Skeletal muscle cell (primary cell): ENCODE data around the gene BMX.

Source experiments
- DNase-seq: peaks from one replicate; pipeline ENCODE4 v3.0.0-alpha.2; 2010; ENCODE audit warnings: low read depth
- H3K4me3 ChIP-seq: 2 replicates; pipeline ENCODE4 v1.5.1; 2011; ENCODE audit warnings: low read depth, mild to moderate bottlenecking, control low read depth, low read length, moderate library complexity

Gene BMX

DNA sequence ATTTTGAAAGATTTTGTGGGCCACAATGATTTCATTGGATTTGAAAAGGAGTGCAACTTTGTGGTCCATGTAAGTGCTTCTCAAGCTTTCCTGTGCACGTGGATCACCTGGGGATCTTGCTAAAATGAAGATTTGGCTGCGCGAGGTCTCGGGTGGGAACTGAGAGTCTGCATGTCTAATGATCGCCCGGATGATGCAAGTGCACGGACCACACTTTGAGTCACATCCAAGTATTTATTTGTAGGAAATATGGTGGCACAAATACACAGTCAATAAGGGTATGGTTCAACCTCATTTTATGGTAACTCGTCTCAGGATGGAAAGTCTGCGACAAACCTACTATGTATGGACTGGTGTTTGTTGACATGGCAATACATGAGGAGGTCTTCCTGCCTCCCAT, 899 bp downstream of the BMX start:
- H3K4me3 ChIP-seq = no peak overlapping the region
- no peak for DNase-seq

- DNase-seq = no peak
- H3K4me3 ChIP-seq = no peak overlapping the region
These were observed 4.1 kb downstream of the BMX start for GRCh38 chrX:15504661-15505060.

GRCh38 chrX:15505101-15505500, 4.5 kb downstream of the BMX start:
- H3K4me3 ChIP-seq = no peak overlapping the region
- no peak for DNase-seq

- H3K4me3 ChIP-seq = no peak overlapping the region
These were observed 6.4 kb downstream of the BMX start for GRCh38 chrX:15507005-15507404.

GRCh38 chrX:15509845-15510244, 9.2 kb downstream of the BMX start:
- DNase-seq = no peak
- H3K4me3 ChIP-seq = no peak overlapping the region

More at GRCh38 chrX:15507005-15507404, 6.4 kb downstream of the BMX start:
- DNase-seq = no peak

DNA sequence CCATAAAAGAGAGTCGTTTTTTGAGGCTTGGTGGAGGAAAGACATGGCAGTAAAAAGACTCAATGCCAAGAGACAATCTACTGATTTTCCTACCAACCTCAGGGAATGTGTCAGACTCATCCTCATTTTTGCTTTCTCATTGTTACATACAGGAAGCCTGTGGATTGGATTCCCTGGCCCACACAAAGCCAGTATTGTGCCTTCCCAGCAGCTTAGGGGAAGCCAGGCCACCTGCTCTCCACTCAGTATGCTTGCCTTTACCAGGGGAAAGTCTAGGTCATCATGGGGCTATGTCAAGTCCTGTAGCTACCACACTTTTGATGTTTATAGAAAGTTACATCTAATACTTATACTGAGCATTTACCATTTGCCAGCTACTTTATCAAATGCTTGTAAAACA, 11.0 kb downstream of the BMX start:
- no peak for DNase-seq
- H3K4me3 ChIP-seq = no peak overlapping the region

GRCh38 chrX:15512401-15512965, 11.9 kb downstream of the BMX start:
- no peak overlapping the region for H3K4me3 ChIP-seq
- no peak for DNase-seq

GRCh38 chrX:15514279-15514678, 13.7 kb downstream of the BMX start:
- no peak for DNase-seq
- no peak overlapping the region for H3K4me3 ChIP-seq

GRCh38 chrX:15515931-15516330, 15.3 kb downstream of the BMX start:
- no peak for DNase-seq
- no peak overlapping the region for H3K4me3 ChIP-seq

DNA sequence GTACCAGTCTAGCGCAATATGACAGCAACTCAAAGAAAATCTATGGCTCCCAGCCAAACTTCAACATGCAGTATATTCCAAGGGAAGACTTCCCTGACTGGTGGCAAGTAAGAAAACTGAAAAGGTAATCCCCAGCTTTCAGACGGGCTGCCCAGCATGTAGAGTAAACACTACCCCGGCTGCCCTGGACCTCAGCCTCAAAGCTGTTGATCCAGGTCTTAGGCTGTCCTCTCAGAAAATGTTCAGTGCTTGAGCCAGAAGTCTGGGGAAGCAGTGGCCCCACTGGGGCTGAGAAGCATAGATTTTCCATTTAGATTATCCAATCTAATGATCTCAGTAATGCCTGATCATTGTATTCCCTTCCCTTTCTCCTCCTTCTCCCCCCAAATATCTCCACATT, 21.9 kb downstream of the BMX start:
- no peak overlapping the region for H3K4me3 ChIP-seq
- DNase-seq = no peak

DNA sequence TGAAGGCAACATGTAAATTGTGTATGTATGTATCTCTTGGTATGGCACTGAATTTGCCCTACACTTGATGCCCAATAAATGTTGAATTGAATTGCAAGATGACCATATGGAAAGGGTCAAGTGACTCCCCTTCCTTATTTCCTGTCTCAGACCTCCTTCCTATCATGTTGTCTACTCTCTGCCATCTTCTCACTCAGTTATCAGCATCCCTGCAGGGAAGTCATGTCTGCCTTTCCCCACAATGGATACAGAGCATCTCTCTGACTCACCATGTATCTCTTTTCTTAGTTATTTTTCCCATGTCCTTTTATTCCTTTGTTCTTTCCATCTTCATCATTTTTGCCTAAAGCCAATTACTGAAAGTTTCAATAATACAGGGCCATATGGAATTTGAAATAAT, 22.5 kb downstream of the BMX start:
- no peak for DNase-seq
- no peak overlapping the region for H3K4me3 ChIP-seq

GRCh38 chrX:15524417-15524816, 23.8 kb downstream of the BMX start:
- DNase-seq = no peak
- H3K4me3 ChIP-seq = no peak overlapping the region

DNA sequence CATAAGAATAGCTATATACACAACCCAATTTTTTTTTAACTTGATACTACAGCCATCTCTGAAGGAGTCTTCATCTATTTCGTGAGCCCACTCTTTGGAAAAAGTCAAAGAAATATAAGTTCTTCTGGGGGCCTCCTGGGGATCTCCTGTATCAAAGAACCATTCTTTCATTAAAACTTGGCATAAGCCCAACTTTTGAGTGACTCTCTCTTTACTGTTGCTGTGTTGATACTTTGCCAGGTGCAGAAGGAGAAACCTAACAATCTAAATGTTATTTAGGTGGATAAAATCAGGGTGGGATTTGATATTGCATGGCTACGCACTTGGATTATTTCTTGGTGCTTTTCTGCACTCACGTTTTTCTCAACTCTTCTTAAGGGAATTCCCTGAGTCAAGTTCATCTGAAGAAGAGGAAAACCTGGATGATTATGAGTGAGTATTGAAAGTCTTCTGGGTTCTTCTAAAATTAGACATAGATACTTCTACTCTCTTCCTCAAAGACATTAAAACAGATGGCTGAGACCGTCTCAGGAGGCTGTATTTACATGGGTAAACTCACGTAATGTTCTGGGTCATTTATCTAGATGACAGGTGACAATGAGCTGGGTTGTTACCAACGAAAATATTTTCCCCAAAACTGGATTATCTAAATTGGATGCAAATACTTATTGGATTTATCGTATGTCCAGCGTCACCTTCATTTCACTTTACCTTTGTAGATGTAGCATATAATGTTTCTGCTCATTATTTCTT, 25.2 kb downstream of the BMX start:
- no peak for DNase-seq
- no peak overlapping the region for H3K4me3 ChIP-seq

DNA sequence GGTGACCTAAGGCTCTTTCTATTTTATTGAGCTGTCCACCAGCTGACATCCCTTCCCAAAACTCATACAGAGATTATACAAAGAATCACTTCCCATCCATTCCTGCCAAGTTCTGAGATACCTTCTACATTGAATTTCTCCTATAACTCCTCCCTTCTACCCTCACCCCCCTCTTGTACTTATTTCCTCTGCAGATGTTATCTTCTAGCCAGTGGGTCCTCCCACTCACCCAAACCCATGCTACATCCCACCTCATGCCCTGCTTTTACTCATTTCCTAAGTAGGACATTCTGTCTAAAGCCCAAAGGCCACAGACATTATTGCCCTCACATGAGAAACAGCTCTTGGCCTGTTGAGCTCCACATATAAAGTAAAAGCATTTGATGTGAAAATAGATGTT, 28.6 kb downstream of the BMX start:
- no peak overlapping the region for H3K4me3 ChIP-seq
- no peak for DNase-seq

GRCh38 chrX:15530318-15530717, 29.7 kb downstream of the BMX start:
- no peak for DNase-seq
- no peak overlapping the region for H3K4me3 ChIP-seq

- H3K4me3 ChIP-seq = no peak overlapping the region
- DNase-seq = no peak
These were observed 46.1 kb downstream of the BMX start for GRCh38 chrX:15546745-15547144.

DNA sequence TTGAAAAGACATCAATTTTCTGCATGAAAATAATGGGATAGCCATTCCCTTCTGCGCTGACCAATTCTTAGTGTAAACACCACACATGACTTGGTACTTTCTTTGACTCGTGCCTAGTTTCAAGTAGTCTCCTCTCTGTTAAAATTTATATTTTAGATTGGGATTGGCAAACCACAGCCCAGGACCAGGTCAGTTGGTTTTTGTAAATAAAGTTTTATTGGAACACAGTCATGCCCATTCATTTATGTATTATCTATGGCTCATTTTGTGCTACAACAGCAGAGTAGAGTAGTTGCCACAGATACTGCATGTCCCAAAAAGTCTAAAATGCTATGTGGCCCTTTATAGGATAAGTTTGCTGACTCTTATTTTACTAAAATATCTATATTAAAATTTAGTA, 46.7 kb downstream of the BMX start:
- no peak for DNase-seq
- no peak overlapping the region for H3K4me3 ChIP-seq

DNA sequence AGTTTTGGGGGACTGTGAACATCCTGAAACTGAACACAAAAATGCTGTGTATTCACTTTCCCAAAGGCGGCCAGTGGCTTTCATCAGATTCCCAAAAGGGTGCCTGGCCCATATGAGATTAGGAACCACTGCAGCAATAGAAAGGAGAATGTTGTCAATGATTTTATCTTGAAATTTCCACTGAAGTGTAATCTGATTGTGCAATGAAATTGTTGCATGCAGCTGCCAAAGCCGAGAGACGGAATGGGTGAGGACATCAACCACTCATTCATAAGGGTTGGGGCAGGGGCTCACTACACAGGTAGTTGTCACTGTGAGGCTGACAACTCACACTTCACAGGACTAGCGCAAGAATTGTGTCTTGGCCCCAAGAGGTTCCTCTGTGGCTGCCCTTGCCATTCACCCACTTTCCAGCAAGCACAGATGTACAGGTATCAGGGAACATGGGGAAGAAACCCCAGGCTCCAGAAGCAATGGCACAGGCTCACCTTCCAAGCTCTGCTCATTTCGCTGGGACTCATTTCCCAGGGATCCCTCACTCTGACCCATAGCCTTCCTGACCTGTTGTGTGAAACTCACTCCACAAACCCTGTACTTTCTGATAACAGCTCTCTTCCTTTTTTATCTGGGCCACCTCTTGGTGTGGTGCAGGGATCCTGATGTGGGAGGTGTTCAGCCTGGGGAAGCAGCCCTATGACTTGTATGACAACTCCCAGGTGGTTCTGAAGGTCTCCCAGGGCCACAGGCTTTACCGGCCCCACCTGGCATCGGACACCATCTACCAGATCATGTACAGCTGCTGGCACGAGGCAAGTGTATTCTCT, 48.8 kb downstream of the BMX start:
- H3K4me3 ChIP-seq = no peak overlapping the region
- no peak for DNase-seq

DNA sequence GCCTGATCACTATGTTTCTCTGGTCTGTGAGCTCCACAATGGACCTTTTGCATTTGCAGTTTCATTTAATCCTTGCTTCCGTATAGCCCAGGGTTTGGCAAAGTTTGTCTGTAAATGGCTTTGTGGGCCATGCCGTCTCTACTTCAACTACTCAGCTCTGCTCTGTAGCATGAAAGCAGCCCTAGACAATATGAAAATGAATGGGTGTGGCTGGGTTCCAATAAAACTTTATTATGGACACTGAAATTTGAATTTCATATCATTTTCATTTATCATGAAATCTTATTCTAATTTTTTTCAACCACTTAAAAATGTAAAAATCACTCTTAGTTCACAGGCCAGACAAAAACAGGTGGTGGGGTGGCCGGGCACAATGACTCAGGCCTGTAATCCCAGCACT, 58.6 kb downstream of the BMX start:
- no peak overlapping the region for H3K4me3 ChIP-seq
- DNase-seq = no peak

GRCh38 chrX:15560924-15561323, 60.3 kb downstream of the BMX start:
- H3K4me3 ChIP-seq = no peak overlapping the region
- DNase-seq = no peak

GRCh38 chrX:15563056-15563455, 62.4 kb downstream of the BMX start:
- H3K4me3 ChIP-seq = no peak overlapping the region
- no peak for DNase-seq
